Measurements from ENCODE around the gene HDHD5. TPM values are rescaled to one million over a fixed set of nuclear protein-coding genes. Genes with fewer than 3 reads are reported as not detected.

Gene HDHD5
- polyA plus RNA-seq (2012; ENCODE audit: low read depth, missing spikeins): 29.7 TPM

DNA sequence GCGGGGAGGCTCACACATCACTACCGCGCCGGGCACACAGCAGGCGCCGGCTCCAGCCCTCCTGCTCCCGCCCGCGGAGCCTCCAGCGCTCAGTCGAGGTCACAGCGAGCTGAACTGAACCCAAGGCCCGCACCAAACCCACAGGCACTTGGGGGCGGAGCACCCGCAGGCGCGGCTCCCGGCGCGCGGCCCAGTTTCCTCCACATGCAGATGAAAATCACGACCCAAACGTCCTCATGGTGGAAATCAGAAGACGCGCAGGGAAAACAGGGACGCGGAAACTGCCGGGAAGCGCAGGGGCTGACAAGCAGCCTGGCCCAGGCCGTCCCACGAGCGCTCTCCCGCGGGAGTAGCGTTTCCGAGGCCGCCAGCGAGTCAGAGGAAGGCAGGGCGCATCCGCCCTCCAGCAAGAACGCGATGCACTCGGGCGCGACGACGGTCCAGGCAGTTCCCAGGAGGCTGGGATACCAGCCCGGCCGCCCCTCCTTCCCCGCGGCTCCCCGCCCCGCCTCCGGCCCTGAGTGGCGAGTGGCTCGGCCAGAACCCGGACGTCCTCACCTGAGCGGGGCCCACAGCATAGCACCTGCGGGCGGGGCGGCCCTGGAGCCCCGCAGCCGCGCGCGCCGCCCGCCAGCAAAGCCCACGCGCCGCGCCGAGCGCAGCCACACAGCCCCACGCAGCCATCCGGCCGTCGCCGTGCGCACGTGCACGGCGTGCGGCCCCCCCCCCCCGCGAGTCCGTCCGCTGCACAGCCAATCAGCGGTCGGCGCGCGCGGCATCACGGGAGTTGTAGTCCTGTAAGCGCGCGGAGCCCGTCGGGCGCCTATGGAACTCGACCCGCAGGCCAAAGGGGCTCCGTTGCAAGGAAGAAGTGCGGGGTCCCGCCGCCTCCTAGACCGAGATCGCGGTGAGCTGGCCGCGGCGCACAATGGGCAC lies at the start of gene HDHD5:
TSS of gene HDHD5 (minus strand) at position 710 of the 936 bp plus-strand sequence. CDS start at position 684, 26 bp downstream.
- TF ChIP-seq PAX5 (IDR thresholded peaks at IDR 0.05; ENCODE audit: insufficient read depth, low read length, severe bottlenecking) (peak; percentile 28), TAF1 (IDR thresholded peaks at IDR 0.05; ENCODE audit: low read depth, low read length) (0 out of 2 replicates have a peak, but pooled peaks have one; percentile 38), SPI1 (IDR thresholded peaks at IDR 0.05; ENCODE audit: low read depth, low read length) (no peak)
- DNase-seq (ENCODE audit: insufficient read length, low spot score) (peak; percentile 88), FAIRE-seq (peak; percentile 93)

DNA sequence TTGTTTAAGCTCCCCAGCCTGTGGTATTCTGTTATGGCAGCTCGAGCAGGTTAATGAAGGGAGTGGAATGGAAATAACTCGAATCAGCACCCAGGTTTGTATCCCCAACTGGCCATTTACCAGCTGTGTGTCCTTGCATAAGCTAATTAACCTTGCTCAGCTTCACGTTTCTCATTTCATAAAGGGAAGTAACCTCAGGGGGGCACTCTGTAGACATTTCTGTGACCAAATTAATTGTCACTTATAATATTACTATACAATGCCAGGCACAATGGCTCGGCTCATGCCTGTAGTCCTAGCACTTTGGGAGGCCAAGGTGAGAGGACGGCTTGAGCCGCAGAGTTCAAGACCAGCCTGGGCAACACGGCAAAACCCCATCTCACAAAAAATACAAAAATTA lies 46.4 kb upstream of the HDHD5 start:
- TF ChIP-seq PAX5 (IDR thresholded peaks at IDR 0.05; ENCODE audit: insufficient read depth, low read length, severe bottlenecking) (no peak), SPI1 (IDR thresholded peaks at IDR 0.05; ENCODE audit: low read depth, low read length) (no peak), TAF1 (IDR thresholded peaks at IDR 0.05; ENCODE audit: low read depth, low read length) (no peak), POLR2AphosphoS5 (IDR thresholded peaks at IDR 0.05; ENCODE audit: low read depth, low read length) (no peak), POU2F2 (IDR thresholded peaks at IDR 0.05; ENCODE audit: low read depth, low read length) (no peak), POLR2A (IDR thresholded peaks at IDR 0.05; ENCODE audit: low read depth, low read length) (no peak)
- DNase-seq (ENCODE audit: insufficient read length, low spot score): no peak
- FAIRE-seq: no peak

DNA sequence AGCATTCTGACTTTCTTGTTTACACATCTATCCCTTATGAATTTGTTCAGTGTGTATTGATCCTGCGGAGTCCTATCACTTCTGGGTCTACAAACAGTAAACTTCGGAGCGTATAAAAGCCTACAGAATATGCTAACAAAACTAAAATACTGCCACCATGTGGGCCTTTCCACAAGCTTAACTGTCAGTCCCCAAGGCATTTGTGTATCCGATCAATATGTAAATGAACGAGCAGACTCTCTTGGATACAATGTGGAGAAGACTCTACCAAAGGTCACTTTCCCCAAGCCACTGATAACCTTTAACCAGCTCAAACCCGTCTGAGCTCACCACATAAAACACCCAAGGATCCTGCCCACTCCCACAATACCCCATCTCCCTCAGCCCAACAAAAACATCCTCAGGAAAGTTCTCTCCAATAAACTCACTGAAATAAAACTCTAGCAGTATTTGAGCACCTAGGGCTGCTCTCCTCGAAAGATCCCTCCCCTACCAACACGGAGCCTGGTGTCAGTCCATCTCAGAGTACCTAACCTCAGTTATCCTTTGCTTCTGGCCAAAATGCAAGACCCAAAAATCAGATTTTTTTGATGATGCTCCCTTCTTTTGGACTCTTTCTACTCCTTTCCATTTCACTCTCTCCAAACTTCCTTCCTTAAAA lies 42.3 kb upstream of the HDHD5 start:
- DNase-seq (ENCODE audit: insufficient read length, low spot score) (no peak), FAIRE-seq (no peak)
- no peak for TF ChIP-seq POLR2A (IDR thresholded peaks at IDR 0.05; ENCODE audit: low read depth, low read length)
- TF ChIP-seq TAF1 (IDR thresholded peaks at IDR 0.05; ENCODE audit: low read depth, low read length): no peak
- no peak for TF ChIP-seq SPI1 (IDR thresholded peaks at IDR 0.05; ENCODE audit: low read depth, low read length)
- no peak for TF ChIP-seq POLR2AphosphoS5 (IDR thresholded peaks at IDR 0.05; ENCODE audit: low read depth, low read length)
- no peak for TF ChIP-seq PAX5 (IDR thresholded peaks at IDR 0.05; ENCODE audit: insufficient read depth, low read length, severe bottlenecking)
- TF ChIP-seq POU2F2 (IDR thresholded peaks at IDR 0.05; ENCODE audit: low read depth, low read length): no peak

DNA sequence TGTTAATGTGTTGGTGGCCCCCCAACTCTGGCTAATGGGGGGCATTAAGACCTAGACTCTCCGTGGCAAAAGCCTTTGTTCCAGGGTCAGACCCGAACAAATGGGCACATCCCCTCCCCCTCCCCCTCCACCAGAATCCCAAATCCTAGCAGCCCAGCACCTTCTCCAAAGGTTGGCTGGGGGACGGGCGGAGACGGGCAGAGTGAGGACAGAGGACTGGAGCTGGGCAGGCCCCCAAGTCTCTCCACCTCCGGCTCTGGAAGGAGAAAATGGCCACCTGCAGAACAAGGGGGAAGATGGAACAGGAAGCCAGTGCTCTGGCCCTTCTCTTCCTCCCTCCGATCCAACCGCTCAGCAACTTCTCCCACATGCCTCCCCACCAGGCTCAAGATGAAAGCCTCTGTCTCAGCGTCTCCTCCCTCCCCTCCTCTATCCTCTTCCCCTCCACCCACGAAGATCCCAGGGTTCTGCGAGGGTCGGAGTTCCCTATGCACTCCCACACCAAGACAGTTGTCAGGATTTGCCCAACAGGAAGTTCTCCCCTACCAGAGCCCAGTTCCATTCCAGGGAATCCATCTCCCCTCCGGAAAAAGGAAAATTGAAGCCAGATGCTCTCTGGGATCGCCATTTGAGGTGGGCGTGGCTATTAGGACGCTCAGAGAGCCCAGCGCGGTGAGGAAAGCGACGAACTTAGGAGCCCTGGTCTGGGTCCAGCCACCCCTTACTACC lies 40.1 kb upstream of the HDHD5 start:
- TF ChIP-seq PAX5 (IDR thresholded peaks at IDR 0.05; ENCODE audit: insufficient read depth, low read length, severe bottlenecking): no peak
- no peak for TF ChIP-seq TAF1 (IDR thresholded peaks at IDR 0.05; ENCODE audit: low read depth, low read length)
- TF ChIP-seq POLR2A (IDR thresholded peaks at IDR 0.05; ENCODE audit: low read depth, low read length): no peak
- TF ChIP-seq POLR2AphosphoS5 (IDR thresholded peaks at IDR 0.05; ENCODE audit: low read depth, low read length): no peak
- no peak for TF ChIP-seq SPI1 (IDR thresholded peaks at IDR 0.05; ENCODE audit: low read depth, low read length)
- no peak for TF ChIP-seq POU2F2 (IDR thresholded peaks at IDR 0.05; ENCODE audit: low read depth, low read length)
- no peak for FAIRE-seq
- no peak for DNase-seq (ENCODE audit: insufficient read length, low spot score)

DNA sequence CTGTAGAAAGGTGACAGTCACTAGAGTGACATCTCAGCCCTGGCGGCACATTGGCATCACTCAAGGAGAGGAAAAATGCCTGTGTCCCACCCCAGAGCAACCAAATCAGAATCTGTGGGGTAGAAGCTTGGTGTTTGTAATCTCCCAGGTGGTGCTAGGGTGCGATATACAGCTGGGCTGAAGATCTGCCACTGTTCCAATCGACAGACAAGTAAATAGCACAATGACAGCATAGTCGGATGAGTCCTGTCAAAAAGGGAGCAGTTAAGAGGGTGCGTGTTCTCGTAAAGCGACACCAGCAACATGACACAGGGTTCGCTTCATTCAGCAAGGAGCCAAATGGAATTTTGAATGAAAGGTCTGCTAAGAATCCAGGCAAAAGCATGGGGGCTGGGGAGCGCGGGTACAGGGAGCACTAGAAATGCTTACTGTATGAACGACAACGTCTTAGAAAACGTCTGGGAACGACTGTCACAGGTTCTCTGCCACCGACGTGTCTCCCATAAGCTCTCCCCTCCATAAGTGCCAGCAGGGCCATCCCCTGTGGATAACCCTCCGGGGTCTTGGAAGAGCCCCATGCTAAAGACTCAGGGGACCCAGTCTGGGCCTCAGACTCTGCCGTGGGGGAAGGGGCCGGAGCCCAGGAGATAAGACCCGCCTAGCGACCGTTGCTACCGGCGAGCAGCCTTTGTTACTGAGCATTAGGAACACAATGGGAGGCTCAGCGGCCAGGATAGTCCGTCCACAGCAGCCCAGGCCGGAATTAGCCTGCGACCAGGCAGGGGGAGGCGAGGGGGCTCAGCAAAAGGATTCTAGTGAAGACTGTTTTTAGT lies 39.3 kb upstream of the HDHD5 start:
- no peak for TF ChIP-seq POU2F2 (IDR thresholded peaks at IDR 0.05; ENCODE audit: low read depth, low read length)
- DNase-seq (ENCODE audit: insufficient read length, low spot score) (no peak), FAIRE-seq (no peak)

DNA sequence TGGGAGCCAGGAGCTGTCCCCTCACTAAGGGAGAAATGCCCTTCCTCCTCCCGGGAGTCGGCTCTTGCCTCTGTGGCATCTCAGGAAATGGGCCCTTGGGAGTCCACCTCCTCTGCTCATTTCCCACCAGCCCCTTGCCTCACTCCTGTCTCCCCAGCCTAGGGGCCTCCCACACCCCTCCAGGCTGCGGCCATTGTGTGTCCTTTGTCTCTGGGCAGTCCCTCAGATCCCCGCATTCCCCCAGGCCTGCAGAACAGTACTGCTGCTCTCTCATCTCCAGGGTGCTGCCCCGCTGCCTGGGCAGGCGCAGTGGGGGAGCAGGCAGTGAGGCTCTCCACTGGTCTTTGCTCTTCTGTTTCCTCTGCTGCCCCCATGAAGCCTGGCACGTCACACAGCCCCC lies 35.1 kb upstream of the HDHD5 start:
- no peak for DNase-seq (ENCODE audit: insufficient read length, low spot score)
- FAIRE-seq: no peak
- TF ChIP-seq POLR2AphosphoS5 (IDR thresholded peaks at IDR 0.05; ENCODE audit: low read depth, low read length) (no peak), TAF1 (IDR thresholded peaks at IDR 0.05; ENCODE audit: low read depth, low read length) (no peak), POU2F2 (IDR thresholded peaks at IDR 0.05; ENCODE audit: low read depth, low read length) (no peak), POLR2A (IDR thresholded peaks at IDR 0.05; ENCODE audit: low read depth, low read length) (no peak), PAX5 (IDR thresholded peaks at IDR 0.05; ENCODE audit: insufficient read depth, low read length, severe bottlenecking) (no peak), SPI1 (IDR thresholded peaks at IDR 0.05; ENCODE audit: low read depth, low read length) (no peak)

DNA sequence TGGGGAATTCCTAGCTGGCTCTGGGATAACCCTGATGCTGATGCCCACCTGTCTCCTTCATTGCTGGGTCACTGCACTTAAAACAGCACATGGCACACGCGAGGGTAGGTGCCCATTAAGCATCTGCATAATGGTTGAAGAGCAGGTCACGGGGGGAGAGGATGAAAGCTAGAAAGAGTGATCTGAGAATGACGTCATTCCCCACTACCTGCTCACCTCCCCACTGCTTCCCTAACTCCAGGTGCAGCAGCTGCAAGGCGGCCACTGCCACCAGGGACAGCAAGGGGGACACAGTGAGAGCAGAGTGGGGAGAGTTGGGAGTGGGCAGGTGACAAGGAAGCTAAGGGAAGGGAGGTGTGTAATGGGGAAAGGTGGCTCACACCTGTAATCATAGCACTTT lies 33.1 kb upstream of the HDHD5 start:
- DNase-seq (ENCODE audit: insufficient read length, low spot score) (no peak), FAIRE-seq (no peak)
- TF ChIP-seq POU2F2 (IDR thresholded peaks at IDR 0.05; ENCODE audit: low read depth, low read length) (no peak), POLR2A (IDR thresholded peaks at IDR 0.05; ENCODE audit: low read depth, low read length) (no peak), POLR2AphosphoS5 (IDR thresholded peaks at IDR 0.05; ENCODE audit: low read depth, low read length) (no peak), SPI1 (IDR thresholded peaks at IDR 0.05; ENCODE audit: low read depth, low read length) (no peak), PAX5 (IDR thresholded peaks at IDR 0.05; ENCODE audit: insufficient read depth, low read length, severe bottlenecking) (no peak), TAF1 (IDR thresholded peaks at IDR 0.05; ENCODE audit: low read depth, low read length) (no peak)

DNA sequence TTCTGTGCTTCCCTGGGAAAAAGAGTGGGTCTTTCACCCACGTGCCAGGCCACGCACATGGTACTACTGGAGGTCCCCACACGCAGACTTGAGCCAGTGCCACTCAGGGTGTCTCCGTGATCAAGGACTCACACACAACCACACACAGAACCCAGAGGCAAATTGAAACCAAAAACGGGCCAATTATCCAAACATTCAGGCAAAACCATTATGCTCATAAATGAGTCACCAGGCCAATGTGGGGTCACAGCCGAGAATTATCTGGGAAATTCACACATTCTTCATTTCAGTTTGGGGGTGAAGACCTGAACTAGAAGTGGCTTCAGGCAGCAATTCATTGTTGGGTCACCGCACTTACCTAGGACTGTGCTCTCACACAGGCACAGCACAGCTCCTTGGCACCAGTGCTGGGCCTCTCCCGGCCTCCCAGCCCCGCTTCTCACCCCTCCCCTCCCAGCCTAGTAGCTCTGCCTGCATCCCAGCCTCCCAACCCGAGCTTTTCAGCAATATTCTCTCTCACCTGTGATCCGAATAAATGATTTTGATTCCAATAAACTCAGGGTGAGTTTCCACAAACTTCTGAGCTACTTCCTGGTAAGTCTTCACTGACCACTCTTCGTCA lies 32.2 kb upstream of the HDHD5 start:
- TF ChIP-seq POLR2A (IDR thresholded peaks at IDR 0.05; ENCODE audit: low read depth, low read length): no peak
- no peak for TF ChIP-seq POU2F2 (IDR thresholded peaks at IDR 0.05; ENCODE audit: low read depth, low read length)
- no peak for TF ChIP-seq POLR2AphosphoS5 (IDR thresholded peaks at IDR 0.05; ENCODE audit: low read depth, low read length)
- no peak for TF ChIP-seq TAF1 (IDR thresholded peaks at IDR 0.05; ENCODE audit: low read depth, low read length)
- no peak for TF ChIP-seq PAX5 (IDR thresholded peaks at IDR 0.05; ENCODE audit: insufficient read depth, low read length, severe bottlenecking)
- no peak for TF ChIP-seq SPI1 (IDR thresholded peaks at IDR 0.05; ENCODE audit: low read depth, low read length)
- DNase-seq (ENCODE audit: insufficient read length, low spot score) (no peak), FAIRE-seq (no peak)
